Endothelial cell of umbilical vein (primary cell): ENCODE data around the gene STAG1.

ENCODE experiments used
- EZH2 ChIP-seq: IDR thresholded peaks from 2 replicates; pipeline ENCODE4 v1.6.1; 2012; ENCODE audit warnings: borderline replicate concordance, low read depth, mild to moderate bottlenecking, moderate library complexity, low read length, inconsistent platforms; ENCODE audit not compliant: severe bottlenecking
- FOS ChIP-seq: IDR thresholded peaks from 2 replicates; pipeline ENCODE4 v1.6.1; 2011; ENCODE audit warnings: mild to moderate bottlenecking, low read length, moderate library complexity, borderline replicate concordance; ENCODE audit not compliant: insufficient read depth
- GATA2 ChIP-seq: IDR thresholded peaks from 2 replicates; pipeline ENCODE4 v1.7.0; 2011; ENCODE audit warnings: low read depth, mild to moderate bottlenecking, moderate library complexity, mixed read lengths, low read length; ENCODE audit not compliant: insufficient read length, insufficient read depth
- MYC ChIP-seq: IDR thresholded peaks from one replicate; pipeline ENCODE4 v1.6.1; 2011; ENCODE audit warnings: mild to moderate bottlenecking, low read depth, low read length
- POLR2A ChIP-seq: IDR thresholded peaks from 2 replicates; pipeline ENCODE4 v1.6.1; 2012; ENCODE audit warnings: low read depth, mild to moderate bottlenecking, control low read depth, low read length
- TF ChIP-seq, protein P1 (sequence below): IDR thresholded peaks from 2 replicates; pipeline ENCODE4 v1.6.1; 2011; ENCODE audit not compliant: insufficient read depth, insufficient read length
- TF ChIP-seq, protein P2 (sequence below), 2 donors: IDR thresholded peaks; 1 replicate in 1 of 2; 2 replicates in 1 of 2; pipeline ENCODE4 v1.5.1; 2011; ENCODE audit warnings: low read length in 2 of 2, mild to moderate bottlenecking in 2 of 2, moderate library complexity in 2 of 2, control low read depth in 1 of 2, inconsistent platforms in 1 of 2, low read depth in 1 of 2; ENCODE audit not compliant: insufficient read depth in 1 of 2; ENCODE audit errors: extremely low read depth in 1 of 2

- TF ChIP-seq, protein P1, sequence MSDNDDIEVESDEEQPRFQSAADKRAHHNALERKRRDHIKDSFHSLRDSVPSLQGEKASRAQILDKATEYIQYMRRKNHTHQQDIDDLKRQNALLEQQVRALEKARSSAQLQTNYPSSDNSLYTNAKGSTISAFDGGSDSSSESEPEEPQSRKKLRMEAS: no peak
- TF ChIP-seq, protein P2, sequence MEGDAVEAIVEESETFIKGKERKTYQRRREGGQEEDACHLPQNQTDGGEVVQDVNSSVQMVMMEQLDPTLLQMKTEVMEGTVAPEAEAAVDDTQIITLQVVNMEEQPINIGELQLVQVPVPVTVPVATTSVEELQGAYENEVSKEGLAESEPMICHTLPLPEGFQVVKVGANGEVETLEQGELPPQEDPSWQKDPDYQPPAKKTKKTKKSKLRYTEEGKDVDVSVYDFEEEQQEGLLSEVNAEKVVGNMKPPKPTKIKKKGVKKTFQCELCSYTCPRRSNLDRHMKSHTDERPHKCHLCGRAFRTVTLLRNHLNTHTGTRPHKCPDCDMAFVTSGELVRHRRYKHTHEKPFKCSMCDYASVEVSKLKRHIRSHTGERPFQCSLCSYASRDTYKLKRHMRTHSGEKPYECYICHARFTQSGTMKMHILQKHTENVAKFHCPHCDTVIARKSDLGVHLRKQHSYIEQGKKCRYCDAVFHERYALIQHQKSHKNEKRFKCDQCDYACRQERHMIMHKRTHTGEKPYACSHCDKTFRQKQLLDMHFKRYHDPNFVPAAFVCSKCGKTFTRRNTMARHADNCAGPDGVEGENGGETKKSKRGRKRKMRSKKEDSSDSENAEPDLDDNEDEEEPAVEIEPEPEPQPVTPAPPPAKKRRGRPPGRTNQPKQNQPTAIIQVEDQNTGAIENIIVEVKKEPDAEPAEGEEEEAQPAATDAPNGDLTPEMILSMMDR (IDR thresholded peaks at IDR 0.05; ENCODE audit: extremely low read depth in 1 of 2, insufficient read depth in 1 of 2, low read depth in 1 of 2, low read length in 2 of 2): no peak
- no peak for TF ChIP-seq POLR2A
- TF ChIP-seq EZH2: no peak
- no peak for TF ChIP-seq FOS
- TF ChIP-seq MYC: no peak
- no peak for TF ChIP-seq GATA2
Observed at GRCh38 chr3:136366289-136366688, 385.9 kb downstream of the STAG1 start.
